ENCODE results near the gene FXR2.

FXR2 gene

GRCh38 chr17:7563115-7563869 is 51.4 kb downstream of the FXR2 start:
- H3K4me3 Mint-ChIP-seq = peak overlapping the region; percentile 98
- peaks cover 56% of the 10 kb centered on the region for H3K4me1 Mint-ChIP-seq
- TF ChIP-seq, protein P1, sequence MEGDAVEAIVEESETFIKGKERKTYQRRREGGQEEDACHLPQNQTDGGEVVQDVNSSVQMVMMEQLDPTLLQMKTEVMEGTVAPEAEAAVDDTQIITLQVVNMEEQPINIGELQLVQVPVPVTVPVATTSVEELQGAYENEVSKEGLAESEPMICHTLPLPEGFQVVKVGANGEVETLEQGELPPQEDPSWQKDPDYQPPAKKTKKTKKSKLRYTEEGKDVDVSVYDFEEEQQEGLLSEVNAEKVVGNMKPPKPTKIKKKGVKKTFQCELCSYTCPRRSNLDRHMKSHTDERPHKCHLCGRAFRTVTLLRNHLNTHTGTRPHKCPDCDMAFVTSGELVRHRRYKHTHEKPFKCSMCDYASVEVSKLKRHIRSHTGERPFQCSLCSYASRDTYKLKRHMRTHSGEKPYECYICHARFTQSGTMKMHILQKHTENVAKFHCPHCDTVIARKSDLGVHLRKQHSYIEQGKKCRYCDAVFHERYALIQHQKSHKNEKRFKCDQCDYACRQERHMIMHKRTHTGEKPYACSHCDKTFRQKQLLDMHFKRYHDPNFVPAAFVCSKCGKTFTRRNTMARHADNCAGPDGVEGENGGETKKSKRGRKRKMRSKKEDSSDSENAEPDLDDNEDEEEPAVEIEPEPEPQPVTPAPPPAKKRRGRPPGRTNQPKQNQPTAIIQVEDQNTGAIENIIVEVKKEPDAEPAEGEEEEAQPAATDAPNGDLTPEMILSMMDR (IDR thresholded peaks at IDR 0.05) = no peak
- H3K9me3 Mint-ChIP-seq = no peaks in the 10 kb centered on the region
- DNase-seq = no peak
- peaks cover 40% of the 10 kb centered on the region for H3K36me3 Mint-ChIP-seq (ENCODE audit: low read depth)
- H3K27ac Mint-ChIP-seq = no peak overlapping the region
- peaks cover 11% of the 10 kb centered on the region for H3K27me3 Mint-ChIP-seq (ENCODE audit: low read depth, poor library complexity)

DNA sequence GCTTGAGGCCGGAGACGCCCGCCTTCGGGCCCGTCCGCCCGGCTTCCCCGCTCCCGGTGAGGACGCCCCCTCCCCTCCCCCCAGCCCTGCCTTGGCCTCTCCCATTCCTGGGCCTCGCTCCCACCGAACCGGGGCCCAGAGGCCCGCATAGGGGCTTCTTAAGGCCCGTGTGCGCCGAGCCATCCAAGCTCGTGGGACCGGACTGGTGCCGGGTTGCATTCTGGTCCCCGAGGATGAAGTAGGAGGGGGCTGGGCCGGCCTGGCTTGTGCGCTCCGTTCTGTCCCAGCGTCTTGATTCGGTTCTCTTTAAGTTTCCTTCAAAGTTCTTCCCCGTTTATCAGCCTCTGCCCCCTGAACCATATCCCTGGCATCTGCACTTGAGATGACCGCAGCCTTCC is 52.5 kb downstream of the FXR2 start:
- Mint-ChIP-seq H3K36me3 (ENCODE audit: low read depth) (peaks cover 34% of the 10 kb centered on the region), H3K9me3 (no peaks in the 10 kb centered on the region), H3K4me3 (peak overlapping the region; percentile 98), H3K4me1 (peaks cover 60% of the 10 kb centered on the region), H3K27ac (peak overlapping the region; percentile 85), H3K27me3 (ENCODE audit: low read depth, poor library complexity) (peaks cover 15% of the 10 kb centered on the region)
- DNase-seq = no peak
- TF ChIP-seq, protein P1 (IDR thresholded peaks at IDR 0.05) = no peak

GRCh38 chr17:7561589-7562207 is 53.0 kb downstream of the FXR2 start, which contains the start of gene SENP3:
Gene SENP3, plus strand, starts transcription at chr17:7561919. Its CDS starts 1,158 bp downstream, at chr17:7563077.
- no peaks in the 10 kb centered on the region for H3K9me3 Mint-ChIP-seq
- TF ChIP-seq, protein P1 (IDR thresholded peaks at IDR 0.05) = no peak
- H3K27ac Mint-ChIP-seq = peak within 1 kb of the TSS; percentile 97
- peak; percentile 95 for DNase-seq
- H3K4me1 Mint-ChIP-seq = peaks cover 60% of the 10 kb centered on the region
- peaks cover 29% of the 10 kb centered on the region for H3K36me3 Mint-ChIP-seq (ENCODE audit: low read depth)
- peak within 1 kb of the TSS; percentile 98 for H3K4me3 Mint-ChIP-seq
- peaks cover 15% of the 10 kb centered on the region for H3K27me3 Mint-ChIP-seq (ENCODE audit: low read depth, poor library complexity)

DNA sequence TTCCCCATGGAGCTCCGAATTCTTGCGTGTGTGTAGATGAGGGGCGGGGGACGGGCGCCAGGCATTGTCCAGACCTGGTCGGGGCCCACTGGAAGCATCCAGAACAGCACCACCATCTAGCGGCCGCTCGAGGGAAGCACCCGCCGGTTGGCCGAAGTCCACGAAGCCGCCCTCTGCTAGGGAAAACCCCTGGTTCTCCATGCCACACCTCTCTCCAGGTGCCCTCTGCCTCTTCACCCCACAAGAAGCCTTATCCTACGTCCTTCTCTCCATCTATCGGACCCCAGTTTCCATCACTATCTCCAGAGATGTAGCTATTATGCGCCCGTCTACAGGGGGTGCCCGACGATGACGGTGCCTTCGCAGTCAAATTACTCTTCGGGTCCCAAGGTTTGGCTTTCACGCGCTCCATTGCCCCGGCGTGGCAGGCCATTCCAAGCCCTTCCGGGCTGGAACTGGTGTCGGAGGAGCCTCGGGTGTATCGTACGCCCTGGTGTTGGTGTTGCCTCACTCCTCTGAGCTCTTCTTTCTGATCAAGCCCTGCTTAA is 53.6 kb downstream of the FXR2 start:
- peaks cover 26% of the 10 kb centered on the region for H3K36me3 Mint-ChIP-seq (ENCODE audit: low read depth)
- peaks cover 20% of the 10 kb centered on the region for H3K27me3 Mint-ChIP-seq (ENCODE audit: low read depth, poor library complexity)
- H3K4me1 Mint-ChIP-seq = peaks cover 60% of the 10 kb centered on the region
- H3K4me3 Mint-ChIP-seq = peak overlapping the region; percentile 98
- peak; percentile 91 for DNase-seq
- TF ChIP-seq, protein P1 (IDR thresholded peaks at IDR 0.05) = peak; percentile 56
- H3K27ac Mint-ChIP-seq = peak overlapping the region; percentile 97
- H3K9me3 Mint-ChIP-seq = no peaks in the 10 kb centered on the region

DNA sequence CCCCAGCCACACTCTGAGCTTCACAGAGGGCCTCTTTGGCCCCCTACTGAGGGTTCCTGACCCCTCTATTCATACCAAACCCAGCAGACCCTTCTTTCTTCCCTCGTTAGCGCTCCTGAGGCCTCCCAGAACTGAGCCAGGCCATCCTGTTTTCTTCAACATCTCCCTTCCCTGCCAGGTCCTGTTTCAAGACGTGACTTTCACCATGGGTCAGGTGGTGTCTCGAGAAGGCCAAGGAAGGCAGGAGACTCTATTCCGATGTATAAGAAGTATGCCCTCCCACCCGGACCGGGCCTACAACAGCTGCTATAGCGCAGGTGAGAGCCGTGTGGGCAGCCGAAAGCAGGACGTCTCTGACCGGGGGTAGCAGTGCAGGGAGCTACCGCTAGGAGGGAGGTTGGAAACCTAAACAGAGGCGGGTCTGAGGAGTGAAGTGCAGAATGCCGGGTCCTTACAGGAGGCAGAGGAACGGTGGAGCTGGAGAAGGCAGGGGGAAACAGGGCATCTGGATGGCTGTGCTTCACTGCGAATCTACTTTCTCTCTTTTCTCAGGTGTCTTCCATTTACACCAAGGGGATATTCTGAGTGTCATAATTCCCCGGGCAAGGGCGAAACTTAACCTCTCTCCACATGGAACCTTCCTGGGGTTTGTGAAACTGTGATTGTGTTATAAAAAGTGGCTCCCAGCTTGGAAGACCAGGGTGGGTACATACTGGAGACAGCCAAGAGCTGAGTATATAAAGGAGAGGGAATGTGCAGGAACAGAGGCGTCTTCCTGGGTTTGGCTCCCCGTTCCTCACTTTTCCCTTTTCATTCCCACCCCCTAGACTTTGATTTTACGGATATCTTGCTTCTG is 54.3 kb downstream of the FXR2 start:
- TF ChIP-seq, protein P1 (IDR thresholded peaks at IDR 0.05) = peak; percentile 47
- DNase-seq = peak; percentile 82
- Mint-ChIP-seq H3K36me3 (ENCODE audit: low read depth) (peaks cover 20% of the 10 kb centered on the region), H3K4me1 (peaks cover 64% of the 10 kb centered on the region), H3K27ac (peak overlapping the region; percentile 97), H3K9me3 (no peaks in the 10 kb centered on the region), H3K4me3 (peak overlapping the region; percentile 98), H3K27me3 (ENCODE audit: low read depth, poor library complexity) (peaks cover 24% of the 10 kb centered on the region)

All from nephron progenitor cell (in vitro differentiated cells).